ENCODE measurements around the gene EVI2A. TPM values are rescaled to one million over a fixed set of nuclear protein-coding genes. Genes with fewer than 3 reads are reported as not detected.

EVI2A gene
- total RNA-seq, 1 donor from 2014 or later: 1.0 TPM

DNA sequence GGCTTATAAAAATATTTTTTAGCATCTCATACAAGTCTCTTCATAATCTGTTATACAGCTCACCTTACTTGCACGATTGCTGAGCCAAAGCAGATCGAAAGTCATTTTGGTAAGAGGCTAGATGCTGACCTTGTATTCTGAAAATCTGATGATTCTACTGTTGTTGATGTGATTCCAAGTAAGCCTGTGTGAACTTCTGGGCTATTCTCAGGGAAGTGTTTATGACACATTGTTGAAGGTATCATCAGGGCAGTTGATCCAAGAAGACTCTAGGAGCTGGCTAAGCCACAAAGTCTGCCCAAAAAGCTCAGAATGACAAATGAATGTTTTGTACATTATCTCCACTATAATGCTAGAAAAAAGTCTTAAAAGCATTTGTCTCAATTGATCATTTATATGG is 40.4 kb downstream of the EVI2A start:
- Histone ChIP-seq H3K9me3 (ENCODE audit: control insufficient read depth in 3 of 3, low read length in 3 of 3) (no peaks in the 10 kb centered on the region), H3K9ac (ENCODE audit: low read depth in 1 of 3, low read length in 3 of 3) (no peak overlapping the region), H3K36me3 (ENCODE audit: control insufficient read depth in 3 of 3, insufficient read depth in 3 of 3, low read length in 3 of 3) (peaks cover 0 to 12% (median 9%) of the 10 kb centered on the region in 3 donors), H3K4me3 (ENCODE audit: low read length in 3 of 3) (no peak overlapping the region), H3K27me3 (ENCODE audit: control insufficient read depth in 3 of 3, insufficient read depth in 3 of 3, low read length in 3 of 3) (no peaks in the 10 kb centered on the region), H3K4me1 (ENCODE audit: control insufficient read depth in 3 of 3, insufficient read depth in 3 of 3, low read length in 3 of 3) (no peaks in the 10 kb centered on the region), H3K27ac (ENCODE audit: low read depth, low read length) (no peak overlapping the region)

DNA sequence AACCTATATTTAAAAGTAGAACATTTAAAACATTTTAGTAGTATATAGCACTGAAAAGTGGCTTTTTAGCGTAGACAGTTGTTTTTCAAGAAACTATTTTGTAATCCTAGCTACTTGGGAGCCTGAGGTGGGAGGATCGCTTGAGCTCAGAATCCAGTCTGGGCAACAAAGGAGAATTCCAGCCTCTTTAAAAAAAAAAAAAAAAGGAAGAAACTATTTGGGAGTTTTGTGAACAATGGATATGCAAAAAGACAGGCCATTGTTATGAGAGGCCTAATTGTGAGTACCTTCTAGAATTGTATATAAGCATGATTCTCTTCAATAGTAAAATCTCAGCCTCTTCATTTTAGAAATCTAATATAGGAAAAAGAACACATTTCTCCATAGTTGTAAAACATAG is 42.0 kb downstream of the EVI2A start:
- Histone ChIP-seq H3K27ac (ENCODE audit: low read depth, low read length) (no peak overlapping the region), H3K9ac (ENCODE audit: low read depth in 1 of 3, low read length in 3 of 3) (no peak overlapping the region), H3K9me3 (ENCODE audit: control insufficient read depth in 3 of 3, low read length in 3 of 3) (no peaks in the 10 kb centered on the region), H3K27me3 (ENCODE audit: control insufficient read depth in 3 of 3, insufficient read depth in 3 of 3, low read length in 3 of 3) (no peaks in the 10 kb centered on the region), H3K4me3 (ENCODE audit: low read length in 3 of 3) (no peak overlapping the region), H3K4me1 (ENCODE audit: control insufficient read depth in 3 of 3, insufficient read depth in 3 of 3, low read length in 3 of 3) (no peaks in the 10 kb centered on the region), H3K36me3 (ENCODE audit: control insufficient read depth in 3 of 3, insufficient read depth in 3 of 3, low read length in 3 of 3) (peaks cover 0 to 12% (median 11%) of the 10 kb centered on the region in 3 donors)

DNA sequence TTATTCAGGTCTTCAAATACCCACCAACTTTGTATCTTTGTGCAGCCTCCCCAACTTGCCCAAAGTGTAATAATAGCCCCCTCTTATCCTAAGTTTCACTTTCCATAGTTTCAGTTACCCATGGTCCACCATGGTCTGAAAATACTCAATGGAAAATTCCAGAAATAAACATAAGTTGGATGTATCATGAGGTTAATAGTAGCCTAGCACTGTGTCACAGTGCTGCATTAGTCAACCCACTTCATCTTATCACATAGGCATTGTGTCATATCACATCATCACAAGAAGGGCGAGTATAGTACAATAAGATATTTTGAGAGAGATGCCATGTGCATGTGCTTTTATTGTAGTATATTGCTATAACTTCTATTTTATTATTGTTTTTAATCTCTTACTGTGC is 46.3 kb downstream of the EVI2A start:
- Histone ChIP-seq H3K9ac (ENCODE audit: low read depth in 1 of 3, low read length in 3 of 3) (no peak overlapping the region), H3K9me3 (ENCODE audit: control insufficient read depth in 3 of 3, low read length in 3 of 3) (no peaks in the 10 kb centered on the region), H3K4me1 (ENCODE audit: control insufficient read depth in 3 of 3, insufficient read depth in 3 of 3, low read length in 3 of 3) (no peaks in the 10 kb centered on the region), H3K4me3 (ENCODE audit: low read length in 3 of 3) (no peak overlapping the region), H3K27ac (ENCODE audit: low read depth, low read length) (no peak overlapping the region), H3K27me3 (ENCODE audit: control insufficient read depth in 3 of 3, insufficient read depth in 3 of 3, low read length in 3 of 3) (no peaks in the 10 kb centered on the region), H3K36me3 (ENCODE audit: control insufficient read depth in 3 of 3, insufficient read depth in 3 of 3, low read length in 3 of 3) (peaks cover 0 to 8% (median 6%) of the 10 kb centered on the region in 3 donors)

DNA sequence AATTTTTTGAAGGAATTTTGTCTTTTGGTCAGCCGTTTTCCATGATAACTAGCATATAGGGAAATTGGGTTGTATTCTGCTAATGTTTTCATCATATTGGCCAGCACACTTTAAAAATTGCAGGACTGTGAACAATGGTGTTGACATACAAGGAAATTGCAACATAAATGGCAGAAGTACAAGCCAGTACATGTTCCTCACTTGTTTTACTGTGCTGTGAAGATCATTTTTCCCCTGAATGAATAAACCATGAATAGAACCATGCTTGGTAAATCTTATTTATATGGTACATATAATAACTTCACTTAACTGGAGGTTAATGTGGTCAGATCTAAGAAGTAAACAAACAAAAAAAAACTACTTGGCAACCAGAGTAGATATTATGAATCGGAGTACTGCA is 47.2 kb downstream of the EVI2A start:
- Histone ChIP-seq H3K27me3 (ENCODE audit: control insufficient read depth in 3 of 3, insufficient read depth in 3 of 3, low read length in 3 of 3) (no peaks in the 10 kb centered on the region), H3K4me1 (ENCODE audit: control insufficient read depth in 3 of 3, insufficient read depth in 3 of 3, low read length in 3 of 3) (peaks cover 4 to 5% (median 4%) of the 10 kb centered on the region in 3 donors), H3K9ac (ENCODE audit: low read depth in 1 of 3, low read length in 3 of 3) (no peak overlapping the region), H3K36me3 (ENCODE audit: control insufficient read depth in 3 of 3, insufficient read depth in 3 of 3, low read length in 3 of 3) (peaks cover 0 to 13% (median 6%) of the 10 kb centered on the region in 3 donors), H3K4me3 (ENCODE audit: low read length in 3 of 3) (no peak overlapping the region), H3K27ac (ENCODE audit: low read depth, low read length) (no peak overlapping the region), H3K9me3 (ENCODE audit: control insufficient read depth in 3 of 3, low read length in 3 of 3) (no peaks in the 10 kb centered on the region)

DNA sequence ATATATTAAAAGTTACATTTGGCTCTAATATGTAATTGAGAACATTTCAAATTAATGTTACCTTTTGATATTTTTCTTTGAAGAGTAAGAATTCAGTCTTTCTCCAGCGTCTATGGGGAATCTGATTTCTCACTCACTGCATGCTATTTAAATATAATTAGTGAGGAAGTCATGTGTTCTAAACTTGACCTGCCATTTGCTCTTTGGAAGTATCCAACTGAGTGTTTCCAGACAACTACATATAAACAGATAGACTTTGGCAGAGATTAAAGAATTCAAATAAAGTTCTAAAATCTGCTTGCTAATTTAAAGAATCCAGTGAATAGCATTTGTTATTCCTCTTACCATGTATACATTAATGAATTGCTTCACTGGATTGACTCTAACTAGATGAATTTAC is 47.9 kb downstream of the EVI2A start:
- Histone ChIP-seq H3K27ac (ENCODE audit: low read depth, low read length) (no peak overlapping the region), H3K9ac (ENCODE audit: low read depth in 1 of 3, low read length in 3 of 3) (no peak overlapping the region), H3K4me3 (ENCODE audit: low read length in 3 of 3) (no peak overlapping the region), H3K9me3 (ENCODE audit: control insufficient read depth in 3 of 3, low read length in 3 of 3) (no peaks in the 10 kb centered on the region), H3K36me3 (ENCODE audit: control insufficient read depth in 3 of 3, insufficient read depth in 3 of 3, low read length in 3 of 3) (peaks cover 0 to 13% (median 6%) of the 10 kb centered on the region in 3 donors), H3K4me1 (ENCODE audit: control insufficient read depth in 3 of 3, insufficient read depth in 3 of 3, low read length in 3 of 3) (peaks cover 4 to 5% (median 4%) of the 10 kb centered on the region in 3 donors), H3K27me3 (ENCODE audit: control insufficient read depth in 3 of 3, insufficient read depth in 3 of 3, low read length in 3 of 3) (no peaks in the 10 kb centered on the region)

DNA sequence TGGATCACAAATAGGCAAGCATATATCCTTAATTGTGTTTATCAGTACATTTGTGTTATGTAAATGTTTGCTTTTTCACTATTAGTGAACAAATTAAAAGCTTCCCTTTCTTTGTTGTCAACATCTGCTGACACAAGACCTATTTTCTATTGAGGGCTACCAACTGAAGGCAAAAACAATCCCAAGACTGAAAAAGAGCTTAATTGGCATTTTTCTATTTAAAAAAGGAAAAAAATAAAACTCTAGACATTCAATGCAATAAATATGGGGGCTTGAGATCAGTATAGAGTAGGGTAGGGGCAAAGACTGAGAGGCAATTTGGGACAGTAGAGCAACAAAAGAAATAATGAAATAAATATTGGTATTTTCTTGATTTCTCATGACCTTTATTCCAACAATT is 48.6 kb downstream of the EVI2A start:
- no peaks in the 10 kb centered on the region for H3K27me3 ChIP-seq (ENCODE audit: control insufficient read depth in 3 of 3, insufficient read depth in 3 of 3, low read length in 3 of 3)
- H3K36me3 ChIP-seq (ENCODE audit: control insufficient read depth in 3 of 3, insufficient read depth in 3 of 3, low read length in 3 of 3): peaks cover 0 to 13% (median 6%) of the 10 kb centered on the region in 3 donors
- no peak overlapping the region for H3K9ac ChIP-seq (ENCODE audit: low read depth in 1 of 3, low read length in 3 of 3)
- no peak overlapping the region for H3K27ac ChIP-seq (ENCODE audit: low read depth, low read length)
- peaks cover 4 to 5% (median 4%) of the 10 kb centered on the region in 3 donors for H3K4me1 ChIP-seq (ENCODE audit: control insufficient read depth in 3 of 3, insufficient read depth in 3 of 3, low read length in 3 of 3)
- H3K4me3 ChIP-seq (ENCODE audit: low read length in 3 of 3): no peak overlapping the region
- H3K9me3 ChIP-seq (ENCODE audit: control insufficient read depth in 3 of 3, low read length in 3 of 3): no peaks in the 10 kb centered on the region

DNA sequence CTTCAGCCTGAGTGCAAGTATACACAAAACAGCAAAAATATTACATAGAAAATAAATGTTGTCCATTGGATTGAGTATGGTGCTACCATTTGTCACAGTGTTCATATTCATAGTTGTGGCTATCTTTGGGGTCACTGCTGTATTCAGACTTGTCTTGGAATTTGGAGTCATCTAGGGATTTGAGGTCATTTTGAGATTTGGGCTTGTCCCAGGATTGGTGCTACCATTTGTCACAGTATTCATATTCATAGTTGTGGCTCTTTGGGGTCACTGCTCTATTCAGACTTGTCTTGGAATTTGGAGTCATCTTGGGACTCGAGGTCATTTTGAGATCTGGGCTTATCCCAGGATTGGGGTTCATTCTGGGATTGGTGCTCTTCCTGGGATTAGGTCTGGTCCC is 49.2 kb downstream of the EVI2A start:
- Histone ChIP-seq H3K9ac (ENCODE audit: low read depth in 1 of 3, low read length in 3 of 3) (no peak overlapping the region), H3K27ac (ENCODE audit: low read depth, low read length) (no peak overlapping the region), H3K36me3 (ENCODE audit: control insufficient read depth in 3 of 3, insufficient read depth in 3 of 3, low read length in 3 of 3) (peaks cover 0 to 8% (median 1%) of the 10 kb centered on the region in 3 donors), H3K27me3 (ENCODE audit: control insufficient read depth in 3 of 3, insufficient read depth in 3 of 3, low read length in 3 of 3) (no peaks in the 10 kb centered on the region), H3K4me1 (ENCODE audit: control insufficient read depth in 3 of 3, insufficient read depth in 3 of 3, low read length in 3 of 3) (peaks cover 4 to 5% (median 4%) of the 10 kb centered on the region in 3 donors), H3K9me3 (ENCODE audit: control insufficient read depth in 3 of 3, low read length in 3 of 3) (no peaks in the 10 kb centered on the region), H3K4me3 (ENCODE audit: low read length in 3 of 3) (no peak overlapping the region)

DNA sequence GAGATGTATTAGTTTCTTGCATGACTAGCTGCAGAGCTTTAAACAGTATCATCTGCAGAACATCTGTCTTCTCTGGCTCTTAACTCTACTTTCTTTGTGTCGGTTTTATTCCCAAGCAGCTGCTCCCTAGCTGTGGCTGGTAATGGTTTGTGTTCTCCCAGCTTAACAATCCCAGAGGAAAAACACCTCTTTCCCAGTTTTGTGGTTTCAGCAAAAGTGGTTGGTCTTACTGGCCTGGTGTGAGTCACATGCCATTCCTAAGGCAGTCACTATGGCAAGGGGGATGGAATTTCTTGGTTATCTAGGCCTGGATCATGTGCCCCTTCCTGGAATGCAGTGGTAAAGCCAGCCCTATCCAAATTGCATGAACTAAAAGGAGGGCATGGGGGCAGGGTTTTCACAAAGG is 51.8 kb downstream of the EVI2A start:
- no peak overlapping the region for H3K9ac ChIP-seq (ENCODE audit: low read depth in 1 of 3, low read length in 3 of 3)
- peaks cover 4 to 5% (median 4%) of the 10 kb centered on the region in 3 donors for H3K4me1 ChIP-seq (ENCODE audit: control insufficient read depth in 3 of 3, insufficient read depth in 3 of 3, low read length in 3 of 3)
- no peak overlapping the region for H3K27ac ChIP-seq (ENCODE audit: low read depth, low read length)
- peaks cover 4 to 11% (median 7%) of the 10 kb centered on the region in 3 donors for H3K36me3 ChIP-seq (ENCODE audit: control insufficient read depth in 3 of 3, insufficient read depth in 3 of 3, low read length in 3 of 3)
- no peaks in the 10 kb centered on the region for H3K27me3 ChIP-seq (ENCODE audit: control insufficient read depth in 3 of 3, insufficient read depth in 3 of 3, low read length in 3 of 3)
- H3K9me3 ChIP-seq (ENCODE audit: control insufficient read depth in 3 of 3, low read length in 3 of 3): no peaks in the 10 kb centered on the region
- no peak overlapping the region for H3K4me3 ChIP-seq (ENCODE audit: low read length in 3 of 3)

DNA sequence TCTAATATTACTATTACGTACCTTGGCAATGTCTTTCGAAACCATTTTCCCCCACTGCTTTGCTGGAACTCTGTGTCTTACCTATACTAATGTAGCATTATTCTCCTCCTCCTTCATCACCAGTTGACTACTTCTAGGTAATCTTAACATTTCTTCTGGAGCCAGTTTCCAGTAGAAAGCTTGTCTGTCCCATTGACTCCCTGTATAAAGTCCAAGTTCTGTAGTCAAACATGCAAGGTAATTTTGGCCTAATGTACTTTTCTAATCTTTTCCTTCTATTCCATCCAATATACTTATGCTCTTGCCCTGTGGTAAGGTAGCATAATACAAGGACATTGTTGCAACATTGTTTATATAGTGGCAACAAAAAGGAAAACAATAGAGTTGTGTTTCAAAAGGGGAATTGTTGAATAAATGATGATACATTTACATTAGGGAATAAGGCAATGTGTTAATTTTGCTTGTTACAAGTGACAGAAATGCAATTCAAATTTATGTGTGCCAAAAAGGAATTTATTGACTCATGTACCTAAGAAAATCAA is 52.3 kb downstream of the EVI2A start:
- H3K4me1 ChIP-seq (ENCODE audit: control insufficient read depth in 3 of 3, insufficient read depth in 3 of 3, low read length in 3 of 3): peaks cover 4 to 5% (median 4%) of the 10 kb centered on the region in 3 donors
- peaks cover 4 to 11% (median 7%) of the 10 kb centered on the region in 3 donors for H3K36me3 ChIP-seq (ENCODE audit: control insufficient read depth in 3 of 3, insufficient read depth in 3 of 3, low read length in 3 of 3)
- no peak overlapping the region for H3K9ac ChIP-seq (ENCODE audit: low read depth in 1 of 3, low read length in 3 of 3)
- H3K9me3 ChIP-seq (ENCODE audit: control insufficient read depth in 3 of 3, low read length in 3 of 3): no peaks in the 10 kb centered on the region
- no peak overlapping the region for H3K4me3 ChIP-seq (ENCODE audit: low read length in 3 of 3)
- no peaks in the 10 kb centered on the region for H3K27me3 ChIP-seq (ENCODE audit: control insufficient read depth in 3 of 3, insufficient read depth in 3 of 3, low read length in 3 of 3)
- no peak overlapping the region for H3K27ac ChIP-seq (ENCODE audit: low read depth, low read length)
